Endodermal cell (in vitro differentiated cells): Measurements from ENCODE around the gene DHRS13. TPM values are rescaled to one million over a fixed set of nuclear protein-coding genes. Genes with fewer than 3 reads are reported as not detected.

Experiments used
- DNase-seq: peaks from one replicate; pipeline ENCODE4 v3.0.0-alpha.2; 2017
- H3K27ac ChIP-seq: 2 replicates; pipeline ENCODE4 v1.5.1; 2013; ENCODE audit warnings: mild to moderate bottlenecking, low read depth, low read length, moderate library complexity
- H3K27me3 ChIP-seq: 2 replicates; pipeline ENCODE4 v1.6.1; 2013; ENCODE audit warnings: mild to moderate bottlenecking, low read length, moderate library complexity; ENCODE audit not compliant: insufficient read depth, control insufficient read depth, poor library complexity, severe bottlenecking
- H3K36me3 ChIP-seq: 2 replicates; pipeline ENCODE4 v1.7.0; 2013; ENCODE audit warnings: mild to moderate bottlenecking, low read length, moderate library complexity; ENCODE audit not compliant: control insufficient read depth, insufficient read depth
- H3K4me1 ChIP-seq: one replicate; pipeline ENCODE4 v1.7.0; 2013; ENCODE audit warnings: low read length; ENCODE audit not compliant: control insufficient read depth, insufficient read depth
- H3K4me3 ChIP-seq: 2 replicates; pipeline ENCODE4 v1.5.1; 2013; ENCODE audit warnings: mild to moderate bottlenecking, low read length, moderate library complexity
- H3K9ac ChIP-seq: 2 replicates; pipeline ENCODE4 v1.6.1; 2013; ENCODE audit warnings: mild to moderate bottlenecking, low read length, moderate library complexity; ENCODE audit not compliant: poor library complexity, severe bottlenecking; ENCODE audit errors: extremely low read depth
- H3K9me3 ChIP-seq: 2 replicates; pipeline ENCODE4 v1.6.1; 2013; ENCODE audit warnings: mild to moderate bottlenecking, low read length, moderate library complexity; ENCODE audit not compliant: control insufficient read depth
- H3K27ac Mint-ChIP-seq: 2 replicates; pipeline ENCODE4 v1.8.0; 2020; ENCODE audit warnings: mixed read lengths
- H3K27me3 Mint-ChIP-seq: 2 replicates; pipeline ENCODE4 v1.8.0; 2021; ENCODE audit warnings: mild to moderate bottlenecking, mixed read lengths; ENCODE audit not compliant: insufficient read depth
- H3K36me3 Mint-ChIP-seq: 2 replicates; pipeline ENCODE4 v1.8.0; 2020; ENCODE audit warnings: low read depth, mixed read lengths
- H3K4me1 Mint-ChIP-seq: 2 replicates; pipeline ENCODE4 v1.8.0; 2020; ENCODE audit warnings: mixed read lengths
- H3K4me3 Mint-ChIP-seq: 2 replicates; pipeline ENCODE4 v1.8.0; 2020; ENCODE audit warnings: mild to moderate bottlenecking, moderate library complexity, mixed read lengths
- H3K9me3 Mint-ChIP-seq: 2 replicates; pipeline ENCODE4 v1.8.0; 2020; ENCODE audit warnings: mild to moderate bottlenecking, mixed read lengths
- WGBS, 2 experiments: methylation state at CpG; one replicate each; pipeline versions ENCODE4 v1.1.5 to v1.1.7; 2013; ENCODE audit warnings: missing lambda C conversion rate in 2 of 2, mixed read lengths in 1 of 2; ENCODE audit not compliant: insufficient coverage in 1 of 2, insufficient read length in 1 of 2; 5-methylcytosine and 5-hydroxymethylcytosine counted together
- total RNA-seq, 2 donors: library from RNA; stranded (reverse); fragmentation: NEBNext Ultra II Directional in 1 of 2; extraction: Animal tissue kit (Norgen Biotek cat#: 25700) in 1 of 2; gene quantifications; 2 replicates in 1 of 2; 3 replicates in 1 of 2; pipeline ENCODE4 v1.2.1, GENCODE V29; 2021
- TF ChIP-seq, protein P1 (sequence below): fragments of 200-600 bp; sonication (generic); conservative IDR thresholded peaks from 2 replicates; pipeline ENCODE4 v1.5.0; 2021; ENCODE audit warnings: antibody characterized with exemption, mild to moderate bottlenecking

DHRS13 gene
- total RNA-seq, 2 donors from 2014 or later = 19.1 to 24.8 TPM

DNA sequence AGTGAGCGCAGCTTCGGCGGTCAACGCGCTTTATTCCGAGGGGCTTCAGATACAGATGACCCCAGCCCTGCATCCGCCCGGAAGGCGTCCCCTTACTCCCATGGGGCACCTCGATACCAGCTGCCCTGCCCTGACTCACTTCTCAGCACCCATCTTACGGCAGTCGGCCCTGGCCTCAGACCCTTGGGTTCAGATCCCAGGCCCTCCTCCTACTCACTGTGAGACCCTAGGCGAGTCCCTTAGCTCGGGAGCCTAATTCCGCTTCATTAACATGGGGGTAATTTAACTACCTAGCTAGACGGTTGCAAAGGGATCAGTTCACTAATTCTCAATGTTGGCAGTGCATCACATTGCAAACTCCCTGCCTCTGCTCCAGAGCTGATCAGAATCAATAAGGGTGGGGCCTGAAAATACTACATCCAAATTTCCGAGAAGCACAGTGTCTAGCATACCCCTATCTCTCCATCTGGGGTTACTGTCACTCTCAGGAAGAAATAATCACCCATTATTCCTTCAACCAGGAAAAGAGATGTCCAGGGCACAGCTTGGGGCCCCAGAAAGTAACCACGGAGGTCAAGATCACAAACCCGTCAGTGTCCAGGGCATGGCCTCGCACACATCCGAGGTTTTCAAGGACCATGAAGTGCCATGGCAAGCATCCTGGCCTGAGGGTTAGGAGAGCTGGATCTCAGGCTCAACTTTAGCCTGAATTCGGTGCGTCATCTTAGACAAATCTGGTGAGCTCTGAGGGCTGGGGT lies 4.9 kb downstream of the DHRS13 start:
- Histone ChIP-seq H3K9me3 (no peaks in the 10 kb centered on the region), H3K9ac (no peak overlapping the region), H3K36me3 (peaks cover 32% of the 10 kb centered on the region), H3K4me1 (no peaks in the 10 kb centered on the region), H3K27ac (no peak overlapping the region), H3K27me3 (no peaks in the 10 kb centered on the region), H3K4me3 (peak overlapping the region; percentile 87)
- peak overlapping the region; percentile 87 for H3K27ac Mint-ChIP-seq
- 42 to 56% methylated on average over 17 to 23 of the region's 23 CpGs for WGBS, 2 experiments
- H3K4me1 Mint-ChIP-seq = peaks cover 19% of the 10 kb centered on the region
- H3K27me3 Mint-ChIP-seq = no peaks in the 10 kb centered on the region
- H3K9me3 Mint-ChIP-seq = no peaks in the 10 kb centered on the region
- peak overlapping the region; percentile 90 for H3K4me3 Mint-ChIP-seq
- H3K36me3 Mint-ChIP-seq = peaks cover 21% of the 10 kb centered on the region
- TF ChIP-seq, protein P1, sequence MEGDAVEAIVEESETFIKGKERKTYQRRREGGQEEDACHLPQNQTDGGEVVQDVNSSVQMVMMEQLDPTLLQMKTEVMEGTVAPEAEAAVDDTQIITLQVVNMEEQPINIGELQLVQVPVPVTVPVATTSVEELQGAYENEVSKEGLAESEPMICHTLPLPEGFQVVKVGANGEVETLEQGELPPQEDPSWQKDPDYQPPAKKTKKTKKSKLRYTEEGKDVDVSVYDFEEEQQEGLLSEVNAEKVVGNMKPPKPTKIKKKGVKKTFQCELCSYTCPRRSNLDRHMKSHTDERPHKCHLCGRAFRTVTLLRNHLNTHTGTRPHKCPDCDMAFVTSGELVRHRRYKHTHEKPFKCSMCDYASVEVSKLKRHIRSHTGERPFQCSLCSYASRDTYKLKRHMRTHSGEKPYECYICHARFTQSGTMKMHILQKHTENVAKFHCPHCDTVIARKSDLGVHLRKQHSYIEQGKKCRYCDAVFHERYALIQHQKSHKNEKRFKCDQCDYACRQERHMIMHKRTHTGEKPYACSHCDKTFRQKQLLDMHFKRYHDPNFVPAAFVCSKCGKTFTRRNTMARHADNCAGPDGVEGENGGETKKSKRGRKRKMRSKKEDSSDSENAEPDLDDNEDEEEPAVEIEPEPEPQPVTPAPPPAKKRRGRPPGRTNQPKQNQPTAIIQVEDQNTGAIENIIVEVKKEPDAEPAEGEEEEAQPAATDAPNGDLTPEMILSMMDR = no peak
- peak; percentile 45 for DNase-seq

DNA sequence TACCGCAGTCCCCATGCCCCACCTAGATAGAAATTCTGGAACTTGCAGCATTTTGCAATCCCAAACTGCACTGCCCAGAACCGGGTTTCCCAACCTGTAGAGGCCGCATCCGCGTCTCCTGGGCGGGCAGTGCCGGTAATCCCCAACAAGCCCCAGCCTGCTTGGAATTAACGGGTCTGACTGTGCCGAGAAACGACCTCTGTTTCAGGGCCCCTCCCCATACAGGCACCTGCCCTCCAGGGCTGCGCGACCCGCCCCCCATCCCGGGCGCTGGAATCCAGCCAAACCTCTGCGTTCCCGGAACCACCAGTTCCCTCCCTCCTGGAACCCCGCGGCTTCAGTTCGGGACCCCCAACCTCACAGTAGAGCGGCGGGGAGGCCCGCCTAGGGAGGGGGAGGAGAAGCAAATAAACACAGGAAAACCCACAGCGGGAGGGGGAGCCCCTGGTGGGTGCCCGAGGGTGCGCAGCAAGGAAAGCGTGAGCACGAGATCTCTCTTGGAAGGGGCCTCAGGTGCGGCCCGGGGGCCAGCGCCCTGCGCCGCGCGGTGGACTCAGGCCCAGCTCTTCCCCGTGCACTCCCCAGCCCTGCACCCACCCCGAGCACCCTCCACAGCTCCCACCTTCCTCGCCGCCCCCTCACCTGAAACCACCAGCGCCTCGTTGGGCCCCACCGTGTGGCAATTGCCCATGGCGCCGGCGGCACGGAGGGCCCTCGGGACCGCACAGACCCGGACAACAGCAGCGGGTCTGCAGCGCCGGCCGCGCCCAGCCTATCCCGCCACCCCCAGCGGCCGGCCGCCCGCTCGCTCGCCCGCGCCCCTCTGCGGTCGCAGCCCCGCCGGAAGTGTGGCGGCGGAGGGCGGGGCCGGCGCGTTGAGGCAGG lies 5.8 kb downstream of the DHRS13 start, which contains the start of gene FLOT2:
FLOT2 (minus strand) TSS at position 850 of the 885 bp plus-strand sequence; CDS start at position 691, 159 bp downstream.
- H3K4me1 Mint-ChIP-seq = peaks cover 19% of the 10 kb centered on the region
- no peaks in the 10 kb centered on the region for H3K27me3 ChIP-seq
- WGBS, 2 experiments = 0% methylated on average over 21 to 73 of the region's 73 CpGs
- peak within 1 kb of the TSS; percentile 90 for H3K4me3 Mint-ChIP-seq
- H3K4me3 ChIP-seq = peak within 1 kb of the TSS; percentile 87
- peak within 1 kb of the TSS; percentile 59 for H3K9ac ChIP-seq
- H3K36me3 ChIP-seq = peaks cover 33% of the 10 kb centered on the region
- no peaks in the 10 kb centered on the region for H3K4me1 ChIP-seq
- peak within 1 kb of the TSS; percentile 45 for H3K27ac ChIP-seq
- peaks cover 22% of the 10 kb centered on the region for H3K36me3 Mint-ChIP-seq
- H3K9me3 ChIP-seq = no peaks in the 10 kb centered on the region
- peak; percentile 90 for DNase-seq
- H3K27ac Mint-ChIP-seq = peak within 1 kb of the TSS; percentile 87
- TF ChIP-seq, protein P1 = peak; percentile 44
- H3K9me3 Mint-ChIP-seq = no peaks in the 10 kb centered on the region
- H3K27me3 Mint-ChIP-seq = no peaks in the 10 kb centered on the region

DNA sequence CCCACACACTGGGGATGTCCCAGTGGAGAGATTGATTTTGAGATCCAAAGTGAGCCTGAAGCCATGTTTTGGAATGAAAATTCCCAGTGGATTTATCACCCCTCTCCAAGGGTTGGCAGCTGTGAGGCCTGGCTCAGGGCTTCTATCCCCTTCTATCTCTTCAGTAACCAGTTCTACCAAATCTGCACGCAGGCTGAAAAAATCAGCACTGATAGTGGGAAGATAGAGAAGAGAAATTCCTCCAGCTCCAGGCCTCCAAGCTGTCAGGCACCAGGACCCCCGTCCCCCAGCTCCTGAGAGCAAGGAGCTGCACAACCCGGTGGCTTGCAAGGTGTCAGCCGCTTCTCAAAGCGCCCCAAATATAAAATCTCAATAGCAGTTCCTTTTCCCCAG lies 6.4 kb downstream of the DHRS13 start:
- H3K4me1 ChIP-seq = no peaks in the 10 kb centered on the region
- H3K4me3 ChIP-seq = peak overlapping the region; percentile 87
- DNase-seq = no peak
- no peak overlapping the region for H3K27ac ChIP-seq
- Mint-ChIP-seq H3K9me3 (no peaks in the 10 kb centered on the region), H3K4me3 (peak overlapping the region; percentile 90), H3K27ac (peak overlapping the region; percentile 85), H3K36me3 (peaks cover 28% of the 10 kb centered on the region), H3K4me1 (peaks cover 13% of the 10 kb centered on the region), H3K27me3 (no peaks in the 10 kb centered on the region)
- H3K9me3 ChIP-seq = no peaks in the 10 kb centered on the region
- no peaks in the 10 kb centered on the region for H3K27me3 ChIP-seq
- peak overlapping the region; percentile 59 for H3K9ac ChIP-seq
- peaks cover 39% of the 10 kb centered on the region for H3K36me3 ChIP-seq
- whole genome bisulfite sequencing, 2 experiments = 4 to 6% methylated on average over 4 to 5 of the region's 5 CpGs
- TF ChIP-seq, protein P1 = no peak
